ENCODE data around the gene USP28.
"Not testable (repeated sequence)": the region's sequence is repeated elsewhere in the genome, so short reads cannot be mapped to it uniquely, and the experiment has no call there.

USP28 gene

GRCh38 chr11:113828191-113828590 is 47.2 kb downstream of the USP28 start:
- TF ChIP-seq TAF1 (IDR thresholded peaks at IDR 0.05; ENCODE audit: borderline replicate concordance, low read depth, low read length) (no peak), POLR2A (IDR thresholded peaks at IDR 0.05; ENCODE audit: low read depth, low read length) (no peak), POLR2AphosphoS5 (IDR thresholded peaks at IDR 0.05; ENCODE audit: low read depth, low read length) (no peak)
- FAIRE-seq, result no peak
- no peak for DNase-seq (ENCODE audit: insufficient read length)

- FAIRE-seq (no peak), DNase-seq (ENCODE audit: insufficient read length) (no peak)
- TF ChIP-seq POLR2AphosphoS5 (IDR thresholded peaks at IDR 0.05; ENCODE audit: low read depth, low read length) (no peak), TAF1 (IDR thresholded peaks at IDR 0.05; ENCODE audit: borderline replicate concordance, low read depth, low read length) (no peak), POLR2A (IDR thresholded peaks at IDR 0.05; ENCODE audit: low read depth, low read length) (no peak)
Measured at GRCh38 chr11:113827477-113827876, 47.9 kb downstream of the USP28 start.

- DNase-seq (ENCODE audit: insufficient read length), result no peak
- TF ChIP-seq POLR2A (IDR thresholded peaks at IDR 0.05; ENCODE audit: low read depth, low read length) (no peak), TAF1 (IDR thresholded peaks at IDR 0.05; ENCODE audit: borderline replicate concordance, low read depth, low read length) (no peak), POLR2AphosphoS5 (IDR thresholded peaks at IDR 0.05; ENCODE audit: low read depth, low read length) (no peak)
- FAIRE-seq, result no peak
Measured at GRCh38 chr11:113818426-113818825, 56.9 kb downstream of the USP28 start.

GRCh38 chr11:113817626-113818025 is 57.7 kb downstream of the USP28 start:
- peak; percentile 76 for FAIRE-seq
- no peak for TF ChIP-seq TAF1 (IDR thresholded peaks at IDR 0.05; ENCODE audit: borderline replicate concordance, low read depth, low read length)
- no peak for TF ChIP-seq POLR2A (IDR thresholded peaks at IDR 0.05; ENCODE audit: low read depth, low read length)
- no peak for TF ChIP-seq POLR2AphosphoS5 (IDR thresholded peaks at IDR 0.05; ENCODE audit: low read depth, low read length)
- no peak for DNase-seq (ENCODE audit: insufficient read length)

GRCh38 chr11:113817162-113817561 is 58.2 kb downstream of the USP28 start:
- FAIRE-seq, result no peak
- DNase-seq (ENCODE audit: insufficient read length), result no peak
- TF ChIP-seq POLR2A (IDR thresholded peaks at IDR 0.05; ENCODE audit: low read depth, low read length) (no peak), POLR2AphosphoS5 (IDR thresholded peaks at IDR 0.05; ENCODE audit: low read depth, low read length) (no peak), TAF1 (IDR thresholded peaks at IDR 0.05; ENCODE audit: borderline replicate concordance, low read depth, low read length) (no peak)

- no peak for TF ChIP-seq TAF1 (IDR thresholded peaks at IDR 0.05; ENCODE audit: borderline replicate concordance, low read depth, low read length)
- TF ChIP-seq POLR2A (IDR thresholded peaks at IDR 0.05; ENCODE audit: low read depth, low read length), result no peak
- TF ChIP-seq POLR2AphosphoS5 (IDR thresholded peaks at IDR 0.05; ENCODE audit: low read depth, low read length), result no peak
- FAIRE-seq (peak; percentile 27), DNase-seq (ENCODE audit: insufficient read length) (no peak)
Measured at GRCh38 chr11:113814181-113814580, 61.2 kb downstream of the USP28 start.

GRCh38 chr11:113808931-113809330 is 66.4 kb downstream of the USP28 start:
- TF ChIP-seq POLR2A (IDR thresholded peaks at IDR 0.05; ENCODE audit: low read depth, low read length) (no peak), TAF1 (IDR thresholded peaks at IDR 0.05; ENCODE audit: borderline replicate concordance, low read depth, low read length) (no peak), POLR2AphosphoS5 (IDR thresholded peaks at IDR 0.05; ENCODE audit: low read depth, low read length) (no peak)
- no peak for FAIRE-seq
- DNase-seq (ENCODE audit: insufficient read length), result no peak

GRCh38 chr11:113806406-113806805 is 69.0 kb downstream of the USP28 start:
- peak; percentile 67 for FAIRE-seq
- DNase-seq (ENCODE audit: insufficient read length), result no peak
- TF ChIP-seq TAF1 (IDR thresholded peaks at IDR 0.05; ENCODE audit: borderline replicate concordance, low read depth, low read length) (no peak), POLR2A (IDR thresholded peaks at IDR 0.05; ENCODE audit: low read depth, low read length) (no peak), POLR2AphosphoS5 (IDR thresholded peaks at IDR 0.05; ENCODE audit: low read depth, low read length) (no peak)

GRCh38 chr11:113805640-113806039 is 69.7 kb downstream of the USP28 start:
- TF ChIP-seq POLR2A (IDR thresholded peaks at IDR 0.05; ENCODE audit: low read depth, low read length), result no peak
- TF ChIP-seq POLR2AphosphoS5 (IDR thresholded peaks at IDR 0.05; ENCODE audit: low read depth, low read length), result no peak
- TF ChIP-seq TAF1 (IDR thresholded peaks at IDR 0.05; ENCODE audit: borderline replicate concordance, low read depth, low read length), result no peak
- DNase-seq (ENCODE audit: insufficient read length), result no peak
- no peak for FAIRE-seq

- DNase-seq (ENCODE audit: insufficient read length) (no peak), FAIRE-seq (no peak)
- TF ChIP-seq POLR2A (IDR thresholded peaks at IDR 0.05; ENCODE audit: low read depth, low read length), result no peak
- TF ChIP-seq TAF1 (IDR thresholded peaks at IDR 0.05; ENCODE audit: borderline replicate concordance, low read depth, low read length), result no peak
- TF ChIP-seq POLR2AphosphoS5 (IDR thresholded peaks at IDR 0.05; ENCODE audit: low read depth, low read length), result no peak
Measured at GRCh38 chr11:113802621-113803020, 72.8 kb downstream of the USP28 start.

- DNase-seq (ENCODE audit: insufficient read length), result no peak
- FAIRE-seq, result peak; percentile 92
- no peak for TF ChIP-seq TAF1 (IDR thresholded peaks at IDR 0.05; ENCODE audit: borderline replicate concordance, low read depth, low read length)
Measured at GRCh38 chr11:113796663-113797259, 78.6 kb downstream of the USP28 start.

- TF ChIP-seq TAF1 (IDR thresholded peaks at IDR 0.05; ENCODE audit: borderline replicate concordance, low read depth, low read length) (no peak), POLR2AphosphoS5 (IDR thresholded peaks at IDR 0.05; ENCODE audit: low read depth, low read length) (no peak), POLR2A (IDR thresholded peaks at IDR 0.05; ENCODE audit: low read depth, low read length) (no peak)
- FAIRE-seq (no peak), DNase-seq (ENCODE audit: insufficient read length) (no peak)
Measured at GRCh38 chr11:113789675-113790320, 85.6 kb downstream of the USP28 start.

GRCh38 chr11:113789016-113789415 is 86.4 kb downstream of the USP28 start:
- DNase-seq (ENCODE audit: insufficient read length); FAIRE-seq: not testable (repeated sequence)
